A172 (cell line): ENCODE data around the gene OPCML. TPM values are rescaled to one million over a fixed set of nuclear protein-coding genes. Genes with fewer than 3 reads are reported as not detected.
"Not testable (repeated sequence)": the region's sequence is repeated elsewhere in the genome, so short reads cannot be mapped to it uniquely, and the experiment has no call there.

Source experiments
- DNase-seq: peaks from one replicate; pipeline ENCODE4 v3.0.0-alpha.2; 2015; ENCODE audit warnings: low spot score
- total RNA-seq: library from RNA; depleted of rRNA; stranded (reverse); fragments of >200 nt; shearing (Covaris generic); gene quantifications from 2 replicates; pipeline ENCODE4 v1.2.3, GENCODE V29; 2014

Gene OPCML
- total RNA-seq, 1 experiment from 2014 or later, result not detected

DNA sequence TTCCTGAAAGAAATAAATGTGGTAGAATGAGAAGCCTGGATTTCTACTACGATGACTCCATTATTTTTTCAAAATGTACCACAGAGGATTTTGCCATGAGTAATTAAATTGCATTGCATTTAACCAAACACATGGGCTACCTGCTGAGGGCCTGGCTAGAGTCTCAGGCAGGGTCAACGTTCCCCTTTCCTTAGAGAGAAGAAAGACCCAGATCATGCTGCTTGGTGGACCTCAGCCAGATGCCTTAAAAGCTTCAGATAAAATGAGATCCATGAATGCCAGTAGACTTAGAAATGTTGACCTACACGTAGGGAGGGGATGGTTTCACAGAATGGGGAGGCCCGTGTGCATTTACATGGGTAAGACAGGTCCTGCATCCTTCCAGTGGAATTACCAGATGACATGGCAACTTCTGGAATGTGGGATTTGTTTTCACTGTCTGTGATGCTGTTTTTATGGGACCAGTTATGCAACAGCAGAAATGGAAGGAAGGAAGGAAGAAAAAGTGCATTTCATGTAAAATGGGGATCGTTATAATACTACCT is 1092.5 kb downstream of the OPCML start:
- no peak for DNase-seq

DNA sequence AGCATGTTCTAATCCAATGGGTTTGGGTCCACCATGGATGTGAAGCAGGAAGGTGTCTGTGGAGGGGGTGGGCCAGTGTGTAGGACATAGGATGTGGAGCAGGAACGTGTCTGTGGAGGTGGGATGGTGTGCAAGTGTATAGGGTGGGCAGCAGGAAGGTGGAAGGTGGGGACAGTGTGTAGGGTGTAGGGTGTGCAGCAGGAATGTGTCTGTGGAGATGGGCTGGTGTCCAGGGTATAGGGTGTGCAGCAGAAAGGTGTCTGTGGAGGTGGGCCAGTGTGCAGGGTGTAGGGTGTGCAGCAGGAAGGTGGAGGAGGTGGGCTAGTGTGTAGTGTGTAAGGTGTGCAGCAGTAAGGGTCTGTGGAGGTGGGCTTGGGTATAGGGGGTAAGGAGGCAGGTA is 1093.9 kb downstream of the OPCML start:
- DNase-seq, result no peak

DNA sequence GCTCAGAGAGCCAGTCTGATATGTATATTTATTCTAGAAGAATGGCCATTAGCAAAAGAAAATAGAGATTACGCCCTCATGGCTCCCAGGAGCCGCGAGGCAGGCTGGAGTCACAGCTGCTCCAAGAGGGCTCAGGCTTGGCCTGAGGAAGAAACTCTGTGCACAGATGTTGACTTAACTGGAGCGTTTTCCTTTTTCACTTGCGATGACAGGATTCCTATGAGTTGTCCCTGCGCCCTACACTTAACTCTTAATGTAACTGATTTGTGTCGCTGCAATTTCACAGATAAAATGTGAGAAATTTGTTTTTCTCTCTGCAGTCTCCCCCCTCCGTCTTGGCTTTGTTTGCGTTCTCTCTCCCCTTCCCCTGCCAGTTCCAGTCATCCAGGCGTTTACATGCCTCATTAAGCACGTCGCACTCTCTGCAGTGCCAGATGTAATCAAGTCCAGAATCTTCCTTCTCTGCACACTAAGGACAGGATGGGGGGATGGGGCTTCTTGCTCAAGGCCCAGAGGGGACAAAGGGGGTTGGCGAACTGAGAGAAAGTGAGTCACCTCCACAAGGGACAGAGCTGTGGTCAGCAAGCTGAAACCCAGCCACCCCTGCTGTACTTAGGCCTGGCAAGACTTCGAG is 1101.8 kb downstream of the OPCML start:
- no peak for DNase-seq

DNA sequence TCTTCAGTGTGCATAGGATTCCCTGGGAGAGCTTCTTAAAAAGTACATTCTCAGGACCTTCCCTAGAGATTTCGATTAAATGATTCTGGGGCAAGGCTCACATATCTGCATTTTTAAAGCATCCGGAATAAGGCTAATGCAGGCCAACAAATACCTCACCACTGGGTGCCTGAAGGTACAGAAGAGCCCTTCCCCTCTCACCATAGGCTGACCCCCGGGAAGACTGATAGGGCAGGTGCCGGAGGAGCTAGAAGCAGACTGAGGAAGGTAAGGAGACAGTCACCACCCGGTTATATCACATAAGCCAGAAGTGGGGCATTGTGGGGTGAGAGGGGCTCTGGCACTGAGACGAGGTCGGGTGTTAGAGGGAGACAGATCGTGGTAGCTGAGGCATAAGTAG is 1102.6 kb downstream of the OPCML start:
- DNase-seq, result no peak

DNA sequence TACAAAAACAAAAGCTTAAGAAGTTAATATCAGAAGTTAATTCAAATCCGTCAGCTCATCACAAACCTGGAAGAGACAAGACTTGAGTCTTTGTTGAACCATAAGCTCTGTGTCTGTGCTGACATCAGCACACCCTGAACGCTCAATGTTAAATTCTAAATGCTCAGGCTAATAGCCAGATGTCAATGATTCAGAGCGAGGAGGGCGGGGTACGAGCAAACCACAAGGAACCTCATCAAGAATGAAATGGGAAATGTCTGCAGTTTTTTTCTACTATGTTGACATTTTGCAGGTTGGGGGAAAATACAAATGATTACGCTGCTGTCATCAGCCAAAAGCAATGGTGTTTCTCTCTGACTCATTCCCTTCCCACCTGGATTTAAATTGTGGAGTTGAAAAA is 1104.7 kb downstream of the OPCML start:
- peak; percentile 54 for DNase-seq

DNA sequence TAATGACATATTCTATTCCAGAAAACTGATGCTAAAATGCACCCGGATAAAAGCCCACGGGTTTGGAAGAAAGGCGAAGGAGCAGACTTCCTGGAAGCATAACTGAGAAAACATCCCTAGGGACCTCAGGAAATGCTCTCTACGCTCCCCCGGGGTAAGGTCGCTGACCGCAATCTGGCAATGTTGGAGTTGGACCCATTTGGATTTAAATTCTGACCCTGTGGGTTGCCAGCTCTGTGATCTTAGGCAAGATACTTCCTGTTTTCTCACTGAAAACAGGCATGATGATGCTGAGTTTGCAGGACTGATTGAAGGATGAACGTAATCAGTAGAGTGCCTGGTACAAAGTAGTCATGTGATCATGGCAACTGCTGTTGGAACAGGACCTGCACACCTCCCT is 1107.9 kb downstream of the OPCML start:
- DNase-seq, result no peak

DNA sequence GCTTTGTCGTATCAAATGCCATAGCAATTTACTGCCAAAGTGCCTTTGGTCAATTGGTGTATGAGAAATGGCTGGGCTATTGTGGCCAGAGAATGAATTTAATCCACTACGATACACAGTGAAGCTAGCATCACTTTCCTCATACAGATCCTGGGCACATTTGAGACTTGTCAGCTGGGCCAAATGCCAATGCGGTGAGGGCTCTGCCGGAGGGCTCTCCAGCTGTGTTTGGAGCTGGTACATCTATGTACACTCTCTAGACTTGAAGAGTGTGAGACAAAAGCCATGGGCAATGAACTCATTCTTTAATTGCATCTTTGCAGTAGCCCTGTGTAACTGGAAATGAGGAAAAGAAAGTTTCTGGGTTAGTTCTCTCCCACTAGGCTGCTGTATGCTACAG is 1109.0 kb downstream of the OPCML start:
- no peak for DNase-seq

DNA sequence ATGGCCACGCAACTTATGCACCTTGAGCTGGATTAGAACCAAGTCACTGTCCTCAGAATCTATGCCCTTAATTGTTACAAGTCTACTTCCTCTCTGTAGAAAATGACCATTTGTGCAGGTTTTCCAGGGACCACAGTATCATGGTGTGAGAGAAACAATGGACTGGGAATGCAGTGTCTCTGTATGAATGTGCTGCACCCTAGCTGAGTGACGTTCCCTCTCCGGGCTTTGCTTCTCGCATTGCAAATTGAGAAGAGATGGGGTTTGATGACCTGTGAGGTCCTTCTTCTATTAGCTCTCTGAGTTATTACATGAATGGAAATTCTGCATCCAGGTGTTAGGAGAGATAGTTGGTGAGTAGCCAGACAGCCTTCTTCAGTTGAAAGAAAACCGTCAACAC is 1109.6 kb downstream of the OPCML start:
- DNase-seq, result no peak

DNA sequence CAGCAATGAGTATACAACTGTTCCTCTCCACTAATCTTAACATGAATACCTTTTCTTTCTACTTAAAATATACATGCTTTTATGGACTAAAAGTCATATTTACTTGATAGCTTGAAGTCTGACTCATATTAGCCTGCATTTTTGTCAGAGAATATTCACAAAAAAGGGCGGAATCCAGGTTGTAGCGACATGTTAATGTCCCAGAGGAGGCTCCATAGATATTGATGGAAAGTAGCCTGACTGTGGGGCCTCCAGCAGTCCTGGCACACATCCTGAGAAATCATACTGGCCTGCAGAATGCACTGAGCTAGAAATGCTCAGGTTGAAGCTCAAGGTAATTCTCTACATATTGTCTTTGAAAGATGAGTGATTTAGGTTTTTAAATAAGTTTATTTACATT is 1110.7 kb downstream of the OPCML start:
- DNase-seq, result no peak

DNA sequence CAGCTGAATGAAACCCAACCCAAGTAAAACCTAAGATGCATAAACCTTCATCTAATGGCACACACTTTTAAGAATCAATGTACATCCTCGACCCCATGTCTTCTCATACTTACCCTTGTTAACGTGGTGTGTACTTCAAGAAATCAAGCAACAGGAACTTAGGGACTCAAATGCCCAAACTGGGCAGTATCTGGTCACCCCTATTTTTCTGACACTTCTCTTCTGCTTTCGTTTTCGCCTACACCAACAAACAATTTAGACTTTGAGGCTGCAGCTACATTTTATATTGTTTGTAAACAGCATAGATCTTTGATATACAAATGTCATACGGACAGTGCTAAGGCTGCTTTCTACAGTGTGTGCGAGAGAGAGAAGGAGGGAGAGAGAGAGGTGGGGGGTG is 1117.8 kb downstream of the OPCML start:
- no peak for DNase-seq

DNA sequence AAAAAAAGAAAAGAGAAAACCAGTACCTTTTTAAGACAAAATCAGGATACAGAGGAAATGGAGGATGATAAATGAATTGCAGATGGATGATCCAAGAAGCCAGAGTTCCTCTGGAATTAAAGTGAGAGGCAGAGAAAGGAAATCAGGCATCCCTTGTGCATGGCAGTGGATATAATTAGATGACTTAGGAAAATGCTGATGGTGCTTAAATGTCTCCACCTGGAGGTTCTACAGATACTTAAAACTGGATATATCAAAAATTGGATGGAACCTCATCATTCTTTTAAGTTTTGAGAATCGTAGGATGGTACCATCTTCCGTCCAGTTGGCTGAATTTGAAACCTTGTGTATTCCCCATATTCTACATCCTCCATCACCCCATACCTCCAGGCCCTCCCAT is 1121.9 kb downstream of the OPCML start:
- no peak for DNase-seq

DNA sequence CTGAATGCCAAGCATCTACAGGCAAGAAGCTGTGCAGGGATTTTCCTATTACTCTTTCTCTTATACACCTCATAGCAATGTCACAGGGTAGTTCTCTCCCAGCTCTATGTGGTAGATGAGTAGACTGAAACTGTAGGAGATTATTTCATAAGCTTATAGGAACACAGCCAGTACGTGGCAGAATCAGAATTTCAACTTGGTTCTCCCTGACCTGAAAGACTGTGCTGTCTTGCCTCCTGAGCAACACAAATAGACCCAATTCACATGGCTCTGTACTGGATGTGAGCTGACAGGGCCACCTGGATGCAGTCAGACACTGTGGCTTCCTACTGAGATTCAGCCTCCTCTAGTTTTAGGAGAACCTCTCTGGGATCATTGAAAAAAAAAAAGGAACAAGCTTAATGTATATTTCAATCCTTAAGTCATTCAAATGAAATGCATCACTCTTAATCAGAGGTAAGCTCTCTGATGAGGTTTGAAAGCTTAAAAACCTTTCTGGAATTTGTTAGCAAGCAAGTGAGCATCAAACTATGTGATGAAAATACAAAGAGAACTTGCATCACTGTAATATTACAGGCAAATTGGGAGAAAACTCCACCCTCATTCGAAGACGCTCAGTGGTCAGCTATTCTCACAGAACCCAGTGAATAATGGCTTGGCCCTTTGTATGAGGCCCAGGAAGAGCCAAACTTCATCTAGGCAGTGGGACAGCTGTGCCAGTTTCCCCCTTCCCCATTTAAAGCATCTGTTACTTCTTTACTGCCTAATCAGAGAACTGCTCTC is 1122.5 kb downstream of the OPCML start:
- no peak for DNase-seq

DNA sequence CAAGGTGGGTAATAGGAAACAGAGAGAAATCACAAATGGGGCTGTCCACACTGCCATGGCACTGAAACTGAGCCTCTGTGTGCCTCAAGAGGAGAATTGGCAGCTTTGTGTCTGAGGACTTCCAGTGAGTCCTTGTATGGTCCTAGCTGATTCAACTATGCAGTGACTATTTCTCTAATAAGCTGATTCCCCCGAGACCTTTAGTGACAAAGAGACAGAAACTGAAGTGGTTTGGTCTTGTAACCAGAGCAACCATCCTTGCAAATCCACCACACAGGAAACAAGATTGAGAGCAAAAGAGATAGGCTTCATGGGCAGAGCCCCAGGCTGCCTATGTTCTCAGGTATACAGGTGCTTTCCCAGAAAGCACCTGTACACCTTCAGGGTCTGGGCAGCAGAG is 1123.4 kb downstream of the OPCML start:
- DNase-seq, result no peak

DNA sequence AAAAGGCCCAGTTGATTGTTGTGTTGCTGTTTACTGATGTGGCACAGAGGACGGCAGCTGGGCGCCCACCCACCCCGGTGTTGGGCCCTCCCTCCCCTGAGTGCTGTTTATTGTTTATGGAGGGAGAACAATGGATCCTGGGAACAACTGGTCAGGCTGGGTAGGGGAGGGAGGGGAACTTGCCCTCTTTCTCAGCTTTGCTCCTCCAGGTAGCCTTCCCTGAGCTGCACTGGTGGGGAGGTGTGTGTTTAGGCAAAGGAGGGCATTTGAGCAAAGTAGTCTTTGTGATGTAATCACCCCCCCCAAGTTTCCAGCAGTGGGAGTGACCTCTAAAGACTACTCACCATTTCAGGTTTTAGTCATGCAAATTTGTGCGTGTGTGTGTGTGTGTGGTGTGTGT is 1126.6 kb downstream of the OPCML start:
- no peak for DNase-seq

DNA sequence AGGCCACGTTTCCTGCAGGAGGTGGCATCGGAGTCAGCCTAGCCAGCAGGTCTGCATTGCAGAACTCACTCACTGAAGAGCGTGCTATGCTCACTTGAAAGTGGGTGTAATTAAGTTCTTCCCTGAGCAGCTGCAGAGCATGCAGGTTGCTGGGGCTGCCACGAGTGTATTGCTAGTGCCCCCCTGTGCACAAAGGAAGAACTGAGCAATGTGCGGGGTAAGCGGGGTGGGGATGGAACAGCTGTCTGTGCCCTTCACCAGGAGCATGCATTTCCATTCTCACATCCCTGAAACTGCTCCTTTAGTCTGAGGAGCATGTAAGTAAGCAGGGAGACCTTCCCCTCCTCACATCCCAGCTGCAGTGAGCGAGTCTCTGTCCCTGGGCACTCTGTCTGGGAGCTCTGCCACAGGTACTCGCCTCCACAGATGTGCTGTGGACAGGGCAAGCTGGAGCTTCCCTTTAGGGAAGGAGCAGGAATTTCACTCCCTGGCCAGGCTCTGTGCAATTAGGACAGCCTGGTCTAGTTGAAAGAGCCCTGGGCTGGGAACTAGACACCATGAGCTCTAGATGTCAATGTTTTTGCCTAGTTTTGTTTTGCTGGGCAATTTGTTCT is 1130.1 kb downstream of the OPCML start:
- no peak for DNase-seq

DNA sequence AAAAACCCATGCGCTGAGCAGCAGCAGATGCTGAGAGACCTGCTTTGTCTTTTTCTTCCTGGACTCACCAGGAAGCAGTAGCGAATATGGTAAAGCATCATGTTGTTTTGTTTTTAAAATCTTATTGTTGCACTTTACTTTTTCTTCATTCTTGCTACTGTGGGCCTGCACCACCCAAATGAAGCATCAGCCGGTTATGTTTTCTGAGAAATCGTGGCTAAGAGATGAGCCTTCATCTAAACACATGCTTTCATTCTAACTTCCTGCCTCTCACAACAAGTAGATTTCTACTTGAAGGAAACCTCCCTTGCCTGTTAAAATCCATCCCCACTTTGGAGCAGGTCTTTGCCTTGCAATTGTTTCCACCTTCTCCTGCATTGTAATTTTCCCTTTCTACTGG is 1136.0 kb downstream of the OPCML start:
- DNase-seq, result no peak

DNA sequence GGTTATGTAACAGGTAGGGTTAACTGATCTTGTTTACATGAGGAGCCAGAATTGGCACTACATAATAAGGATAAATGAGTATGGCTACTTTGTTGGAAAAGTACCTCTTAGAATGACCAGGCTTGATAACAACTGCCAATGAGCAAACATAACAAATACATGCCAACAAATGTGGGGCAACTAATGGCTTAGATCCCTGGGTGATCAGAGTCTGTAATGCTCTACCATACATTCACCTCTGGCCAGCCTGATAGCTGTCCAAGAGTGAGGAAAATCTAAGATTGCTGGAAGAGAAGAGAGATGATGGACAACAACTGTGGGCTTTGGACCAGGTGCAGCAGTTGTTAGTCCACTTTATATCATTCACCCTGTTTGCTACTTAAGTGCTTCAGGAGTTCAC is 1136.9 kb downstream of the OPCML start:
- DNase-seq, result no peak

DNA sequence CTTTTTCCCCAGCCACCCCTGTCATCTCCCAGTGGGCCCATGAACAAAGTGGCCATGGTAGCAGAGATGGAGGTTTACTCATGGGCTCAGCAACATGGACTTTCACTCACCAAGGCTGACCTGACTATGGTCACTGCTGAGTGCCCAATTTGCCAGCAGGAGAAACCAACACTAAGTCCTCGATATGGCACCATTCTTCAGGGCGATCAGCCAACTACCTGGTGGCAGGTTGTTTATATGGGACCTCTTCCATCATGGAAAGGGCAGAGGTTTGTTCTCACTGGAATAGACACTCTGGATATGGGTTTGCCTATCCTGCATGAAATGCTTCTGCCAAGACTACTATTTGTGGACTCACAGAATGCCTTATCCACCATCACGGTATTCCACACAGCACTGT is 1152.8 kb downstream of the OPCML start:
- DNase-seq, result no peak

DNA sequence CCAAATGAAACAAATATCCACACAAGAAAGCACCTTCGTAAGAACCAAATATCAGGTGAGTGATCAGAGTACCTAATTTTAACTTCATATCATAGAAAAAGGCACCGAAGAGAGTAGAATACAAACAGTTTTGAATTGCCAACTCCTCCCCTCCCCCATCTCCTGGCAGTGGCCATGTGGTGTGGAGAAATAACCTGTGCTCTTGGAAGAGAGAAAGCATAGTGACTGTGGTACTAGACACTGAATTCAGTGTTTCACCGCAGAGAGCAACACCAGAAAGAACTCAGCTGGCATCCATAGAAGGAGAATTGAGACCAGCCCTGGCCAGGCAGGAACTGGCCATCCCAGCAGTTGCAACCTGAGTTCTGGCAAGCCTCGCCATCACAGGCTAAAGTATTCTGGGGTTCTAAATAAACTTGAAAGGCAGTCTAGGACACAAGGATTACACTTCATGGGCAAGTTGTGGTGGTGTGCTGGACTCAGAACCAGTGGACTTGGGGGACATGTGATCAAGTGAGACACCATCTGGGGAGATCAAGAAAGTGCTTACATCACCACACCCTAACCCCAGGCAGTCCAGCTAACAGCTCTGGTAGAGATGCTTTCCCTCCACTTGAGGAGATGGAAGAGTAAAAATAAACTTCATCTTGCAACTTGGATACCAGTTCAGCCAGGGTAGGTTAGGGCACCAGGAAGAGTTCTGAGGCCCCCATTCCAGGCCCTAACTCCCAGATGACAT is 1158.7 kb downstream of the OPCML start:
- DNase-seq, result no peak

DNA sequence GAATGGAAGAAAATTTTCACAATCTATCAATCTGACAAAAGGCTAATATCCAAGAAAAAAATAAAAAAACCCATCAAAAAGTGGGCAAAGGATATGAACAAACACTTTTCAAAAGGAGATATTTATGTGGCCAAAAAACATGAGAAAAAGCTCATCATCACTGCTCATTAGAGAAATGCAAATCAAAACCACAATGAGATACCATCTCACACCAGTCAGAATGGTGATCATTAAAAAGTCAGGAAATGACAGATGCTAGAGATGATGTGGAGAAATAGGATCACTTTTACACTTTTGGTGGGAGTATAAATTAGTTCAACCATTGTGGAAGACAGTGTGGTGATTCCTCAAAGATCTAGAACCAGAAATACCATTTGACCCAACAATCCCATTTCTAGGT is 1162.2 kb downstream of the OPCML start:
- DNase-seq, result not testable (repeated sequence)

DNA sequence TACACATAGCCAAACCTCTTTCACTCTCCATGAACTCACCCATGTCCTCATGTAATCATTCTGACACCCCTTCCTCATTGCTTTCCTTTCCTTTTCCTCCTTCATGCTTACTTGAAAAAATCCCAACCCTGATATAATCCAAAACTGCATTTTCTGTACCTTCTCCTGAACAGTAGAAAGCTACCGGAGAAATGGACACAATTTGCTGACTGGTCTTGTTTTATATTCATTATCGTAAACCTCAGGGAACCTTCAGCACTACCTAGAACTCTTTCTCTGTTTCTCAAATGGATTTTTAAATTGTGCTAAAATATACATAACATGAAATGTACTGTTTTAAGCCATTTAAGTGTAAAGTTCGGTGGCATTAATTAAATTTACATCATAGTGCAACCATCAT is 1165.0 kb downstream of the OPCML start:
- no peak for DNase-seq

DNA sequence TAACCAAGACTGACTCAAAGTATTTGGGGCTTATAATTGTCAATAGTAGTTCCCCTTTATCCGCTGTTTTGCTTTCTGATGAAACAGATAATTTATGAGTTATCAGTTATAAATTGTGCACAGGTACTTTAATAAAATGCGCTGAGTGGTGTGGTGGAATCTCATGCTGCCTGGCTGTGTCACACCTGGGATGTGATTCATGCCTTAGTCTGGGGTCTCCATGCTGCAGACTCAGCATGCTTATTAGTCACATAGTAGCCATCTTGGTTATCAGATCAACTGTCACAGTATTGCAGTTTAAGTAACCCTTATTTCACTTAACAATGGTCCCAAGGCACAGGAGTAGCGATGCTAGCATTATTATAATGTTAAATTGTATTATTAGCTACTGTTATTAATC is 1166.7 kb downstream of the OPCML start:
- no peak for DNase-seq
